Mucosa of rectum (tissue), 2 donors: ENCODE data around the gene DEFB132.
A peak's percentile ranks its signal among the peaks of the same experiment; 100 is the strongest.

Experiments used
- H3K27ac ChIP-seq, 2 donors: one replicate each; pipeline ENCODE4 v1.7.0; 2013; ENCODE audit warnings: inconsistent platforms in 2 of 2, low read depth in 2 of 2, low read length in 2 of 2
- H3K27me3 ChIP-seq, 2 donors: one replicate each; pipeline ENCODE4 v1.7.0; 2013; ENCODE audit warnings: low read length in 2 of 2; ENCODE audit not compliant: control insufficient read depth in 2 of 2, insufficient read depth in 2 of 2
- H3K36me3 ChIP-seq, 2 donors: one replicate each; pipeline ENCODE4 v1.7.0; 2013; ENCODE audit warnings: low read length in 2 of 2; ENCODE audit not compliant: control insufficient read depth in 2 of 2, insufficient read depth in 2 of 2
- H3K4me1 ChIP-seq, 2 donors: one replicate each; pipeline ENCODE4 v1.7.0; 2013; ENCODE audit warnings: low read length in 2 of 2, mild to moderate bottlenecking in 1 of 2; ENCODE audit not compliant: control insufficient read depth in 2 of 2, insufficient read depth in 2 of 2
- H3K4me3 ChIP-seq, 2 donors: one replicate each; pipeline ENCODE4 v1.7.0; 2013; ENCODE audit warnings: low read length in 2 of 2
- H3K9ac ChIP-seq, 2 donors: one replicate each; pipeline ENCODE4 v1.7.0; 2013; ENCODE audit warnings: low read length in 2 of 2, low read depth in 1 of 2, mild to moderate bottlenecking in 1 of 2
- H3K9me3 ChIP-seq, 2 donors: one replicate each; pipeline ENCODE4 v1.7.0; 2013; ENCODE audit warnings: low read length in 2 of 2; ENCODE audit not compliant: control insufficient read depth in 2 of 2
- donor health status: healthy.
- donor health status: Normal muscosa, but diverticular disease.

DEFB132 gene

GRCh38 chr20:259981-260380 lies 2.5 kb downstream of the DEFB132 start:
- Histone ChIP-seq H3K36me3 (no peaks in the 10 kb centered on the region), H3K4me3 (no peak overlapping the region), H3K27ac (no peak overlapping the region), H3K4me1 (no peaks in the 10 kb centered on the region), H3K9me3 (no peaks in the 10 kb centered on the region), H3K27me3 (peaks cover 3 to 7% of the 10 kb centered on the region in 2 donors), H3K9ac (no peak overlapping the region)

GRCh38 chr20:263701-264100 lies 6.2 kb downstream of the DEFB132 start:
- no peak overlapping the region for H3K9ac ChIP-seq
- H3K27ac ChIP-seq: no peak overlapping the region
- peaks cover 4 to 7% of the 10 kb centered on the region in 2 donors for H3K4me1 ChIP-seq
- no peaks in the 10 kb centered on the region for H3K36me3 ChIP-seq
- H3K9me3 ChIP-seq: no peaks in the 10 kb centered on the region
- H3K27me3 ChIP-seq: peaks cover 3 to 5% of the 10 kb centered on the region in 2 donors
- H3K4me3 ChIP-seq: no peak overlapping the region

GRCh38 chr20:266596-267562 lies 9.4 kb downstream of the DEFB132 start:
- H3K9me3 ChIP-seq: no peaks in the 10 kb centered on the region
- peaks cover 4 to 7% of the 10 kb centered on the region in 2 donors for H3K4me1 ChIP-seq
- peak overlapping the region in 1 of 2 donors; percentile 4 for H3K9ac ChIP-seq
- peak overlapping the region; percentile 76 to 77 for H3K4me3 ChIP-seq
- no peaks in the 10 kb centered on the region for H3K36me3 ChIP-seq
- peaks cover 0 to 3% of the 10 kb centered on the region in 2 donors for H3K27me3 ChIP-seq
- H3K27ac ChIP-seq: no peak overlapping the region

- Histone ChIP-seq H3K36me3 (peaks cover 0 to 4% of the 10 kb centered on the region in 2 donors), H3K9ac (no peak overlapping the region), H3K4me1 (peaks cover 4 to 7% of the 10 kb centered on the region in 2 donors), H3K9me3 (no peaks in the 10 kb centered on the region), H3K27ac (no peak overlapping the region), H3K27me3 (no peaks in the 10 kb centered on the region), H3K4me3 (no peak overlapping the region)
Observed at GRCh38 chr20:270517-270916, 13.0 kb downstream of the DEFB132 start.

GRCh38 chr20:271069-271468 lies 13.5 kb downstream of the DEFB132 start:
- Histone ChIP-seq H3K9me3 (no peaks in the 10 kb centered on the region), H3K4me1 (peaks cover 4 to 7% of the 10 kb centered on the region in 2 donors), H3K36me3 (peaks cover 0 to 9% of the 10 kb centered on the region in 2 donors), H3K4me3 (no peak overlapping the region), H3K27me3 (no peaks in the 10 kb centered on the region), H3K9ac (no peak overlapping the region), H3K27ac (no peak overlapping the region)

GRCh38 chr20:271528-271927 lies 14.0 kb downstream of the DEFB132 start:
- Histone ChIP-seq H3K27me3 (no peaks in the 10 kb centered on the region), H3K9me3 (no peaks in the 10 kb centered on the region), H3K9ac (no peak overlapping the region), H3K36me3 (peaks cover 4 to 13% of the 10 kb centered on the region in 2 donors), H3K4me1 (peaks cover 4 to 6% of the 10 kb centered on the region in 2 donors), H3K4me3 (no peak overlapping the region), H3K27ac (no peak overlapping the region)

GRCh38 chr20:272718-273117 lies 15.2 kb downstream of the DEFB132 start:
- H3K27ac ChIP-seq: no peak overlapping the region
- no peaks in the 10 kb centered on the region for H3K27me3 ChIP-seq
- peaks cover 6 to 25% of the 10 kb centered on the region in 2 donors for H3K36me3 ChIP-seq
- H3K9me3 ChIP-seq: no peaks in the 10 kb centered on the region
- H3K4me3 ChIP-seq: no peak overlapping the region
- H3K4me1 ChIP-seq: no peaks in the 10 kb centered on the region
- H3K9ac ChIP-seq: no peak overlapping the region

GRCh38 chr20:273884-274283 lies 16.4 kb downstream of the DEFB132 start:
- Histone ChIP-seq H3K4me1 (no peaks in the 10 kb centered on the region), H3K4me3 (no peak overlapping the region), H3K9me3 (no peaks in the 10 kb centered on the region), H3K9ac (no peak overlapping the region), H3K27me3 (no peaks in the 10 kb centered on the region), H3K27ac (no peak overlapping the region), H3K36me3 (peaks cover 9 to 30% of the 10 kb centered on the region in 2 donors)

- Histone ChIP-seq H3K27me3 (no peaks in the 10 kb centered on the region), H3K9ac (no peak overlapping the region), H3K4me3 (no peak overlapping the region), H3K36me3 (peaks cover 9 to 33% of the 10 kb centered on the region in 2 donors), H3K9me3 (no peaks in the 10 kb centered on the region), H3K4me1 (no peaks in the 10 kb centered on the region), H3K27ac (no peak overlapping the region)
Observed at GRCh38 chr20:275791-276190, 18.3 kb downstream of the DEFB132 start.

GRCh38 chr20:276620-277495 lies 19.3 kb downstream of the DEFB132 start:
- Histone ChIP-seq H3K27ac (no peak overlapping the region), H3K9ac (no peak overlapping the region), H3K4me1 (no peaks in the 10 kb centered on the region), H3K9me3 (no peaks in the 10 kb centered on the region), H3K27me3 (no peaks in the 10 kb centered on the region), H3K4me3 (no peak overlapping the region), H3K36me3 (peaks cover 9 to 33% of the 10 kb centered on the region in 2 donors)
